Fibroblast of lung (primary cell): ENCODE measurements around the gene ANKS1B.

Experiments used
- EZH2 ChIP-seq: IDR thresholded peaks from 2 replicates; pipeline ENCODE4 v1.5.1; 2012; ENCODE audit warnings: low read length, control low read depth, mild to moderate bottlenecking; ENCODE audit errors: missing control alignments
- TF ChIP-seq, protein P1 (sequence below), 2 donors: IDR thresholded peaks in 1 of 2; conservative IDR thresholded peaks in 1 of 2; 1 replicate in 1 of 2; 2 replicates in 1 of 2; pipeline ENCODE4 v1.5.1; 2011 to 2012; ENCODE audit warnings: low read length in 2 of 2, control low read depth in 1 of 2, inconsistent platforms in 1 of 2, low read depth in 1 of 2, mild to moderate bottlenecking in 1 of 2

DNA sequence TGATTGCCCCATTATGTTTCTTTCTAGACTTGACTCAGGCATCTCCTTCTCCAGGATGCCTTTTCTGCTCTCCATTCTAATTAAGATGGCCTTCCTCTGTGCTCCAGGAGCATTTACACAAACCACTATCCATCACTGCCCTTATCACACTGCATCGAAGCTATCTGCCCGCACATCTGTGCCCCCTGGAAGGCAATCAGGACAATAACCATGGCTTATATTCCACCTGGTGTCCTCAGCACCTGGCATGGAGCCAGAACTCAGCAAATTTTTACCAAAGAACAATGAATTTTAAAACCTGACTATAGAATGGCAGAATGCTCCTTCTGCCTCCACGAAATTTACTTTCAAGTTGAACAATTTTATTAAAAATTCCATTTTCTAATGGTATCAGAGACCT lies 873.9 kb downstream of the ANKS1B start:
- TF ChIP-seq, protein P1, sequence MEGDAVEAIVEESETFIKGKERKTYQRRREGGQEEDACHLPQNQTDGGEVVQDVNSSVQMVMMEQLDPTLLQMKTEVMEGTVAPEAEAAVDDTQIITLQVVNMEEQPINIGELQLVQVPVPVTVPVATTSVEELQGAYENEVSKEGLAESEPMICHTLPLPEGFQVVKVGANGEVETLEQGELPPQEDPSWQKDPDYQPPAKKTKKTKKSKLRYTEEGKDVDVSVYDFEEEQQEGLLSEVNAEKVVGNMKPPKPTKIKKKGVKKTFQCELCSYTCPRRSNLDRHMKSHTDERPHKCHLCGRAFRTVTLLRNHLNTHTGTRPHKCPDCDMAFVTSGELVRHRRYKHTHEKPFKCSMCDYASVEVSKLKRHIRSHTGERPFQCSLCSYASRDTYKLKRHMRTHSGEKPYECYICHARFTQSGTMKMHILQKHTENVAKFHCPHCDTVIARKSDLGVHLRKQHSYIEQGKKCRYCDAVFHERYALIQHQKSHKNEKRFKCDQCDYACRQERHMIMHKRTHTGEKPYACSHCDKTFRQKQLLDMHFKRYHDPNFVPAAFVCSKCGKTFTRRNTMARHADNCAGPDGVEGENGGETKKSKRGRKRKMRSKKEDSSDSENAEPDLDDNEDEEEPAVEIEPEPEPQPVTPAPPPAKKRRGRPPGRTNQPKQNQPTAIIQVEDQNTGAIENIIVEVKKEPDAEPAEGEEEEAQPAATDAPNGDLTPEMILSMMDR (conservative IDR thresholded peaks at IDR 0.05 in 1 of 2, IDR thresholded peaks at IDR 0.05 in 1 of 2; ENCODE audit: low read depth in 1 of 2, low read length in 2 of 2): no peak
- no peak for TF ChIP-seq EZH2
